ENCODE measurements around the gene FHIT. TPM values are rescaled to one million over a fixed set of nuclear protein-coding genes. Genes with fewer than 3 reads are reported as not detected.

The FHIT gene
- total RNA-seq, 4 donors from 2014 or later = 7.5 to 20.1 (median 13.5) TPM

GRCh38 chr3:60660026-60660425, 591.2 kb downstream of the FHIT start:
- DNase-seq = no peak
- 83 to 100% methylated on average over 2 of the region's 2 CpGs for WGBS, 2 donors (ENCODE audit: low coverage in 1 of 2)
- TF ChIP-seq CTCF (IDR thresholded peaks at IDR 0.05) = no peak
- peaks cover 0 to 13% of the 10 kb centered on the region in 2 donors for H3K9me3 ChIP-seq
- H3K36me3 ChIP-seq = no peaks in the 10 kb centered on the region
- no peak overlapping the region for H3K27ac ChIP-seq
- intact Hi-C loops (cut with DNase I; ENCODE audit: low total_unique reads) (no loop called here), in situ Hi-C loops (cut with MboI; ENCODE audit: low pct_ligation_motif_present in 1 of 4, low pct_unique_long_range_greater_than_20kb in 1 of 4, low sequenced_read_pairs in 3 of 4) (no loop called here)
- H3K4me3 ChIP-seq = no peak overlapping the region
- no peaks in the 10 kb centered on the region for H3K4me1 ChIP-seq
- H3K27me3 ChIP-seq = no peaks in the 10 kb centered on the region

- no peak for TF ChIP-seq CTCF (IDR thresholded peaks at IDR 0.05)
- TF ChIP-seq POLR2A (IDR thresholded peaks at IDR 0.05) = no peak
- TF ChIP-seq POLR2AphosphoS5 (IDR thresholded peaks at IDR 0.05) = no peak
- TF ChIP-seq EP300 (IDR thresholded peaks at IDR 0.05; ENCODE audit: low read depth) = no peak
- in situ Hi-C loops (cut with MboI; ENCODE audit: low pct_ligation_motif_present in 1 of 4, low pct_unique_long_range_greater_than_20kb in 1 of 4, low sequenced_read_pairs in 3 of 4) (no loop called here), intact Hi-C loops (cut with DNase I; ENCODE audit: low total_unique reads) (loop anchor here (10.0 kb wide), 1 partner anchor 1024 kb away; no protein-coding TSS in a partner anchor)
- Histone ChIP-seq H3K9me3 (peaks cover 0 to 8% of the 10 kb centered on the region in 2 donors), H3K36me3 (no peaks in the 10 kb centered on the region), H3K27ac (no peak overlapping the region), H3K27me3 (no peaks in the 10 kb centered on the region), H3K4me3 (no peak overlapping the region), H3K4me1 (no peaks in the 10 kb centered on the region)
- DNase-seq = no peak
- 80 to 97% methylated on average over 1 of the region's 1 CpG for WGBS, 2 donors (ENCODE audit: low coverage in 1 of 2)
Measured at GRCh38 chr3:60659098-60659497, 592.2 kb downstream of the FHIT start.

- Histone ChIP-seq H3K36me3 (no peaks in the 10 kb centered on the region), H3K27ac (no peak overlapping the region), H3K9me3 (peaks cover 0 to 6% of the 10 kb centered on the region in 2 donors), H3K27me3 (no peaks in the 10 kb centered on the region), H3K4me1 (no peaks in the 10 kb centered on the region), H3K4me3 (no peak overlapping the region)
- intact Hi-C loops (cut with DNase I; ENCODE audit: low total_unique reads) = loop anchor here (10.0 kb wide), 1 partner anchor 1023 kb away; no protein-coding TSS in a partner anchor
- DNase-seq = no peak
- in situ Hi-C loops (cut with MboI; ENCODE audit: low pct_ligation_motif_present in 1 of 4, low pct_unique_long_range_greater_than_20kb in 1 of 4, low sequenced_read_pairs in 3 of 4) = no loop called here
- TF ChIP-seq EP300 (IDR thresholded peaks at IDR 0.05; ENCODE audit: low read depth) (no peak), POLR2AphosphoS5 (IDR thresholded peaks at IDR 0.05) (no peak), POLR2A (IDR thresholded peaks at IDR 0.05) (no peak), CTCF (IDR thresholded peaks at IDR 0.05) (no peak)
- WGBS, 2 donors (ENCODE audit: low coverage in 1 of 2) = 81 to 84% methylated on average over 2 of the region's 2 CpGs
Measured at GRCh38 chr3:60657972-60658371, 593.3 kb downstream of the FHIT start.

GRCh38 chr3:60652829-60653228, 598.4 kb downstream of the FHIT start:
- Histone ChIP-seq H3K4me1 (no peaks in the 10 kb centered on the region), H3K36me3 (no peaks in the 10 kb centered on the region), H3K27ac (no peak overlapping the region), H3K4me3 (no peak overlapping the region), H3K9me3 (no peaks in the 10 kb centered on the region), H3K27me3 (no peaks in the 10 kb centered on the region)
- 76 to 81% methylated on average over 2 of the region's 2 CpGs for WGBS, 2 donors (ENCODE audit: low coverage in 1 of 2)
- in situ Hi-C loops (cut with MboI; ENCODE audit: low pct_ligation_motif_present in 1 of 4, low pct_unique_long_range_greater_than_20kb in 1 of 4, low sequenced_read_pairs in 3 of 4) = no loop called here
- DNase-seq = no peak
- TF ChIP-seq EP300 (IDR thresholded peaks at IDR 0.05; ENCODE audit: low read depth) (no peak), POLR2AphosphoS5 (IDR thresholded peaks at IDR 0.05) (no peak), CTCF (IDR thresholded peaks at IDR 0.05) (no peak), POLR2A (IDR thresholded peaks at IDR 0.05) (no peak)
- intact Hi-C loops (cut with DNase I; ENCODE audit: low total_unique reads) = loop anchor here (10.0 kb wide), 1 partner anchor 1018 kb away; no protein-coding TSS in a partner anchor

All from transverse colon (tissue), 4 donors.